H9 (cell line): ENCODE results near the gene KRT79. TPM values are rescaled to one million over a fixed set of nuclear protein-coding genes. Genes with fewer than 3 reads are reported as not detected.

Experiments
- DNase-seq: peaks from one replicate; pipeline ENCODE4 v3.0.0-alpha.2; 2017
- H2AFZ ChIP-seq: one replicate; pipeline ENCODE4 v1.6.1; 2013; ENCODE audit warnings: mild to moderate bottlenecking, low read length, control low read depth, moderate library complexity
- H2AK5ac ChIP-seq: 2 replicates; pipeline ENCODE4 v1.6.1; 2013; ENCODE audit warnings: low read length, control low read depth, mixed read lengths; ENCODE audit not compliant: insufficient read length
- H2BK120ac ChIP-seq: one replicate; pipeline ENCODE4 v1.6.1; 2013; ENCODE audit warnings: low read depth, mild to moderate bottlenecking, low read length, control low read depth, inconsistent platforms; ENCODE audit not compliant: poor library complexity, severe bottlenecking
- H2BK12ac ChIP-seq: 2 replicates; pipeline ENCODE4 v1.6.1; 2013; ENCODE audit warnings: low read length, control low read depth, mixed read lengths, low read depth; ENCODE audit not compliant: insufficient read length
- H2BK15ac ChIP-seq: 2 replicates; pipeline ENCODE4 v1.6.1; 2013; ENCODE audit warnings: low read depth, low read length, control low read depth
- H2BK20ac ChIP-seq: one replicate; pipeline ENCODE4 v1.6.1; 2013; ENCODE audit warnings: low read depth, mild to moderate bottlenecking, low read length, control low read depth, inconsistent platforms; ENCODE audit not compliant: poor library complexity, severe bottlenecking
- H2BK5ac ChIP-seq: 2 replicates; pipeline ENCODE4 v1.6.1; 2013; ENCODE audit warnings: low read length, control low read depth, mixed read lengths; ENCODE audit not compliant: insufficient read length
- H3K14ac ChIP-seq: 2 replicates; pipeline ENCODE4 v1.6.1; 2013; ENCODE audit warnings: low read length, control low read depth; ENCODE audit not compliant: insufficient read depth
- H3K18ac ChIP-seq: 2 replicates; pipeline ENCODE4 v1.6.1; 2013; ENCODE audit warnings: low read depth, mild to moderate bottlenecking, mixed read lengths, low read length, control low read depth; ENCODE audit not compliant: insufficient read length
- H3K23ac ChIP-seq: 2 replicates; pipeline ENCODE4 v1.6.1; 2013; ENCODE audit warnings: low read length, control low read depth, mixed read lengths, low read depth; ENCODE audit not compliant: insufficient read length
- H3K23me2 ChIP-seq: 2 replicates; pipeline ENCODE4 v1.6.1; 2013; ENCODE audit warnings: low read depth, mild to moderate bottlenecking, mixed read lengths, low read length, control low read depth; ENCODE audit not compliant: insufficient read length, poor library complexity, severe bottlenecking
- H3K27ac ChIP-seq: 2 replicates; pipeline ENCODE4 v1.5.1; 2013; ENCODE audit warnings: low read length, control low read depth, mixed read lengths, low read depth; ENCODE audit not compliant: insufficient read length
- H3K27me3 ChIP-seq: 2 replicates; pipeline ENCODE4 v1.6.1; 2013; ENCODE audit warnings: low read length, control low read depth, inconsistent platforms; ENCODE audit not compliant: insufficient read depth
- H3K4ac ChIP-seq: 2 replicates; pipeline ENCODE4 v1.6.1; 2013; ENCODE audit warnings: low read depth, mild to moderate bottlenecking, control low read depth, inconsistent platforms, low read length, moderate library complexity
- H3K4me1 ChIP-seq: 2 replicates; pipeline ENCODE4 v1.6.1; 2013; ENCODE audit warnings: low read length, control low read depth, inconsistent platforms; ENCODE audit not compliant: insufficient read depth
- H3K4me2 ChIP-seq: 2 replicates; pipeline ENCODE4 v1.6.1; 2013; ENCODE audit warnings: low read length, control low read depth, mixed read lengths; ENCODE audit not compliant: insufficient read length, insufficient read depth
- H3K56ac ChIP-seq: 2 replicates; pipeline ENCODE4 v1.6.1; 2013; ENCODE audit warnings: low read depth, mild to moderate bottlenecking, mixed read lengths, low read length, control low read depth; ENCODE audit not compliant: insufficient read length
- H3K79me1 ChIP-seq: 2 replicates; pipeline ENCODE4 v1.6.1; 2013; ENCODE audit warnings: low read depth, mild to moderate bottlenecking, moderate library complexity, low read length, control low read depth, inconsistent platforms; ENCODE audit not compliant: insufficient read depth, poor library complexity, severe bottlenecking
- H3K79me2 ChIP-seq: 2 replicates; pipeline ENCODE4 v1.6.1; 2013; ENCODE audit warnings: low read length, control low read depth, inconsistent platforms; ENCODE audit not compliant: insufficient read depth
- H3K9ac ChIP-seq: 2 replicates; pipeline ENCODE4 v1.6.1; 2013; ENCODE audit warnings: low read length, control low read depth, mixed read lengths; ENCODE audit not compliant: insufficient read length; ENCODE audit errors: extremely low read depth
- H3K9me3 ChIP-seq: one replicate; pipeline ENCODE4 v1.6.1; 2013; ENCODE audit warnings: low read depth, low read length, inconsistent platforms; ENCODE audit not compliant: control insufficient read depth
- H3T11ph ChIP-seq: one replicate; pipeline ENCODE4 v1.6.1; 2013; ENCODE audit warnings: mild to moderate bottlenecking, low read length, control low read depth, inconsistent platforms
- H4K20me1 ChIP-seq: one replicate; pipeline ENCODE4 v1.6.1; 2013; ENCODE audit not compliant: control insufficient read depth, insufficient read length, insufficient read depth
- H4K5ac ChIP-seq: 2 replicates; pipeline ENCODE4 v1.6.1; 2013; ENCODE audit warnings: low read depth, mild to moderate bottlenecking, mixed read lengths, low read length, control low read depth; ENCODE audit not compliant: insufficient read length
- H4K8ac ChIP-seq: replicated peaks from 2 replicates; pipeline ENCODE4 v1.6.1; 2013; ENCODE audit warnings: low read length, control low read depth, mixed read lengths, low read depth; ENCODE audit not compliant: insufficient read length
- H4K91ac ChIP-seq: 2 replicates; pipeline ENCODE4 v1.6.1; 2013; ENCODE audit warnings: low read depth, mild to moderate bottlenecking, moderate library complexity, mixed read lengths, low read length, control low read depth; ENCODE audit not compliant: insufficient read length
- H3K27ac Mint-ChIP-seq, 3 experiments: 2 replicates in 2 of 3; 3 replicates in 1 of 3; pipeline ENCODE4 v1.8.0; 2020 to 2021; ENCODE audit warnings: mixed read lengths in 3 of 3, mild to moderate bottlenecking in 1 of 3, moderate library complexity in 1 of 3
- H3K27me3 Mint-ChIP-seq: 2 replicates; pipeline ENCODE4 v1.8.0; 2021; ENCODE audit warnings: low read depth, mild to moderate bottlenecking, moderate library complexity, mixed read lengths
- H3K36me3 Mint-ChIP-seq, 3 experiments: 2 replicates in 2 of 3; 3 replicates in 1 of 3; pipeline ENCODE4 v1.8.0; 2020 to 2021; ENCODE audit warnings: low read depth in 3 of 3, mixed read lengths in 3 of 3; ENCODE audit not compliant: insufficient read depth in 1 of 3
- H3K4me1 Mint-ChIP-seq, 2 experiments: 2 replicates each; pipeline ENCODE4 v1.8.0; 2020; ENCODE audit warnings: mixed read lengths in 2 of 2
- H3K4me3 Mint-ChIP-seq, 2 experiments: 2 replicates in 1 of 2; 3 replicates in 1 of 2; pipeline ENCODE4 v1.8.0; 2020 to 2021; ENCODE audit warnings: mild to moderate bottlenecking in 2 of 2, mixed read lengths in 2 of 2, moderate library complexity in 1 of 2
- H3K9me3 Mint-ChIP-seq, 2 experiments: 2 replicates in 1 of 2; 3 replicates in 1 of 2; pipeline ENCODE4 v1.8.0; 2020; ENCODE audit warnings: mild to moderate bottlenecking in 2 of 2, mixed read lengths in 2 of 2, moderate library complexity in 1 of 2
- WGBS: extraction: QIAGEN DNeasy Blood & Tissue Kit; methylation state at CpG from one replicate; pipeline ENCODE4 v1.1.7; 2013; ENCODE audit warnings: missing lambda C conversion rate, low lambda C conversion rate, mixed read lengths; ENCODE audit not compliant: insufficient read length; ENCODE audit errors: extremely low coverage; 5-methylcytosine and 5-hydroxymethylcytosine counted together
- total RNA-seq: library from RNA; stranded (reverse); gene quantifications from 2 replicates; pipeline ENCODE4 v1.2.1, GENCODE V29; 2021
- TF ChIP-seq, protein P1 (sequence below): fragments of 200-600 bp; sonication (generic); conservative IDR thresholded peaks from 3 replicates; pipeline ENCODE4 v1.8.0; 2021; ENCODE audit warnings: antibody characterized with exemption, mild to moderate bottlenecking

KRT79 gene
- total RNA-seq, 1 experiment from 2014 or later, result not detected

DNA sequence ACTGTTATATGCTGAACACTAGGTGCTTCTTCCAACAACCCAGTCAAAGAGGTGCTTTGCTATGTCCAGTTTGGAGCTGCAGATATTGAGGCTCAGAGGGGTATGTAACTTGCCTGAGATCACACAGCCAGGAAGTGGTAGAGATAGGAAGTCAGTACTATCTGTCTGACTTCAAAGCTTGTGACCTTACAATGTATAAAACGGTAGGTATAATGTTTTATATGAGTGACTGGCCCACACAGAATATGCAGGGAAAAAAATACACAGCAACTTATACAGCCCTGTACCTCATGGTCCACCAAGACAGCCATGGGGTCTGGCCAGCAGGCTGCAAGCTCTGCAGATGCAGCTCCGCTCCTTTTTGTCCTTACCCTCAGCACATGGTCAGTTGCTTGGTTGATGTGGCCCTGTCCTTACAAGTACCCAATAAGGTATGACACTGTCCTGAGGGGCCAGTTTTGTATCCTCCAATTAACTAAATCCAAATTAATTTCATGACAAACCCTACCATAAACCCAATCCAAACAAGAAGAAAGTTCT is 16.3 kb downstream of the KRT79 start:
- H3K56ac ChIP-seq, result no peak overlapping the region
- H4K8ac ChIP-seq, result no peak overlapping the region
- H3K4me1 Mint-ChIP-seq, result peaks cover 3 to 7% of the 10 kb centered on the region in 2 experiments; a peak in 3 of 4 replicates
- no peaks in the 10 kb centered on the region for H4K20me1 ChIP-seq
- no peaks in the 10 kb centered on the region for H3K4me1 ChIP-seq
- H3K27ac Mint-ChIP-seq, result no peak overlapping the region
- H4K91ac ChIP-seq, result no peak overlapping the region
- no peaks in the 10 kb centered on the region for H3K9me3 ChIP-seq
- H2AFZ ChIP-seq, result no peak overlapping the region
- no peak overlapping the region for H3K14ac ChIP-seq
- H3K4ac ChIP-seq, result no peak overlapping the region
- H2BK20ac ChIP-seq, result no peak overlapping the region
- H3K79me1 ChIP-seq, result no peaks in the 10 kb centered on the region
- H3K23me2 ChIP-seq, result no peaks in the 10 kb centered on the region
- no peak overlapping the region for H2BK12ac ChIP-seq
- no peak overlapping the region for H2BK120ac ChIP-seq
- H3K79me2 ChIP-seq, result no peaks in the 10 kb centered on the region
- H3K4me3 Mint-ChIP-seq, result no peak overlapping the region; a peak in 1 of 5 replicates
- H4K5ac ChIP-seq, result no peak overlapping the region
- no peaks in the 10 kb centered on the region for H3K9me3 Mint-ChIP-seq
- H3K4me2 ChIP-seq, result no peak overlapping the region
- no peaks in the 10 kb centered on the region; a peak in 1 of 7 replicates for H3K36me3 Mint-ChIP-seq
- H3K27me3 ChIP-seq, result no peaks in the 10 kb centered on the region
- no peak for DNase-seq
- H3K27ac ChIP-seq, result no peak overlapping the region
- H2AK5ac ChIP-seq, result no peak overlapping the region
- no peak overlapping the region for H2BK15ac ChIP-seq
- no CpG with 5 or more reads among the region's 2 CpGs for WGBS
- no peak overlapping the region for H3K18ac ChIP-seq
- peaks cover 3% of the 10 kb centered on the region for H3K27me3 Mint-ChIP-seq
- H3T11ph ChIP-seq, result no peak overlapping the region
- TF ChIP-seq, protein P1, sequence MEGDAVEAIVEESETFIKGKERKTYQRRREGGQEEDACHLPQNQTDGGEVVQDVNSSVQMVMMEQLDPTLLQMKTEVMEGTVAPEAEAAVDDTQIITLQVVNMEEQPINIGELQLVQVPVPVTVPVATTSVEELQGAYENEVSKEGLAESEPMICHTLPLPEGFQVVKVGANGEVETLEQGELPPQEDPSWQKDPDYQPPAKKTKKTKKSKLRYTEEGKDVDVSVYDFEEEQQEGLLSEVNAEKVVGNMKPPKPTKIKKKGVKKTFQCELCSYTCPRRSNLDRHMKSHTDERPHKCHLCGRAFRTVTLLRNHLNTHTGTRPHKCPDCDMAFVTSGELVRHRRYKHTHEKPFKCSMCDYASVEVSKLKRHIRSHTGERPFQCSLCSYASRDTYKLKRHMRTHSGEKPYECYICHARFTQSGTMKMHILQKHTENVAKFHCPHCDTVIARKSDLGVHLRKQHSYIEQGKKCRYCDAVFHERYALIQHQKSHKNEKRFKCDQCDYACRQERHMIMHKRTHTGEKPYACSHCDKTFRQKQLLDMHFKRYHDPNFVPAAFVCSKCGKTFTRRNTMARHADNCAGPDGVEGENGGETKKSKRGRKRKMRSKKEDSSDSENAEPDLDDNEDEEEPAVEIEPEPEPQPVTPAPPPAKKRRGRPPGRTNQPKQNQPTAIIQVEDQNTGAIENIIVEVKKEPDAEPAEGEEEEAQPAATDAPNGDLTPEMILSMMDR, result no peak
- no peak overlapping the region for H3K9ac ChIP-seq
- H2BK5ac ChIP-seq, result no peak overlapping the region
- H3K23ac ChIP-seq, result no peak overlapping the region
